NOMO-1 (cell line): Measurements from ENCODE around the gene IFFO2.
"Not testable (repeated sequence)": the region's sequence is repeated elsewhere in the genome, so short reads cannot be mapped to it uniquely, and the experiment has no call there.

Source experiments
- DNase-seq, 2 experiments: peaks; one replicate each; lab custom pipeline; 2025; ENCODE audit not compliant: unreplicated experiment in 2 of 2; lab: John Stamatoyannopoulos, UW

Gene IFFO2

DNA sequence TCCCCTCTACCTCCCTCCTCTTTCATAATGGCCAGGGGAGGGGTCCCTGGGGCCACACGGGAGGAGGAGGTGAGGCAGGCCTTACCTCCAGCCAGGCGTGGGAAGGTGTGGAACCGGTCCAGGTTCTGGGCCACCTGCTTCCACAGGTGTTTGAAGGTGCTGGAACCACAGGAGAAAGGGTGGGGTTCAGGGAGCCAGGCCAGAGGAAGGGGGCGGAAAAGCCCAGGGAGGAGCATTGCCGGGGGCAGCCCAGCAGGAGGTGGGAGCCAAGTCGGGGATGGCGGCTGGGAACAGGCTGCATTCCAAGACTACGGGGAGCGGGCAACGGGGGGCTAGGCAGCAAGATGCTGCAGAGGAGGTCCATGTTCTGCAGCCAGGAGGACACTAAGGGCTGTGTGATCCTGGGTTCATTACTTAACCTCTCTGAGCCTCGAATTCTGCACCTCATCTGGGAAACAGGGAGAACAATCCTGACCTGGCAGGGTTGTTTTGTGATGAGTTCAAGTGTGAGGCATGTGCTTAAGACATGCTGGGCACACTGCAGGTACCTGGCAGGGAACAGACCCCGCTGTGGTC, 77.2 kb downstream of the IFFO2 start:
- no peak for DNase-seq

DNA sequence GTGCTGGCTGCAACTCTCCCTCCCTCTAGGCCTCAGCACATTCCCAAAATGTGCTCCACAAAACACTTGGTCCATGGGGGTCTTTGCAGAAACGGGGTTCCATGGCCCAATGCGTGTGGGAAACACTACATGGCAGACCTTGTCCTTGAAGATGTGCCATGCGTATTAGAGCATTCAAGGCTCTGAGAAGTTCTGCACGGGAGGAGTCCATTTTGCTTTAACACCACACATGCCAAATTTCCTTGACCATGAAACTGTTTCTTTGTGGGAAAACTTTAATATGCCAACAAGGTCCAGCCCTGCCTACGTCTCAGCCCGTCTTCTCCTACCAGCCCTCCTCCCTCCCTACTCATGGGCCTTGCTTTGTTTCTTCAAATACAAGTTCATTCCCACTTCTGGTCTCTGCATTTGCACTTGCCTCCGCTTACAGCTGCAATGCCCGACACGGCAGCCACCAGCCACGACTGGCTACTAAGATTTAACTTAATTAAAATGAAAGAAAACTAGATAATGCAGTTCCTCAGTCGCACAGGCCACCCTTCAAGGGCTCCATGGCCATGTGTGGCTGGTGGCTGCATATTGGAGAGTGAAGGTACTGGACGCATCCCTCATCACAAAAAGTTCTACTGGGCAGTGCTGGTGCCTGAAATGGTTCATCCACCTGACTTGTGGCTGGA, 77.8 kb downstream of the IFFO2 start:
- no peak for DNase-seq

DNA sequence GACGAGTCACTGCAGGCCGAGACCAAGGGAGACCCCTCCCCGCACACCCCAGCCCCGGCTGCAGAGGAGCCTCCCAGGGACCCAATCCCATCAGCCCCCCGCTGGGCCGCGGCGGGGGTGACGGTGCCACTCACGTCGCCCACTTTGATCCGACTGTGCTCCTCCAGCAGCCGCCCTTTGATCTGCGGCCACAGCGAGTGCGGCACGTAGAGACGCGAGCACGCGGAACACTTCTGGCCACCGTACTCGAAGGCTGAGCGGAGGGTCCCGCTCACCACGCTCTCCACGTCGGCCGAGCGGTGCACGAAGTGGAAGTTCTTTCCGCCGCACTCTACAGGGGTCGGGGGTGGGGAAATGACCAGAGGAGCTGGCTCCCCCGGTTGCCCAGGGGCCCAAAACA, 79.2 kb downstream of the IFFO2 start:
- DNase-seq: no peak

DNA sequence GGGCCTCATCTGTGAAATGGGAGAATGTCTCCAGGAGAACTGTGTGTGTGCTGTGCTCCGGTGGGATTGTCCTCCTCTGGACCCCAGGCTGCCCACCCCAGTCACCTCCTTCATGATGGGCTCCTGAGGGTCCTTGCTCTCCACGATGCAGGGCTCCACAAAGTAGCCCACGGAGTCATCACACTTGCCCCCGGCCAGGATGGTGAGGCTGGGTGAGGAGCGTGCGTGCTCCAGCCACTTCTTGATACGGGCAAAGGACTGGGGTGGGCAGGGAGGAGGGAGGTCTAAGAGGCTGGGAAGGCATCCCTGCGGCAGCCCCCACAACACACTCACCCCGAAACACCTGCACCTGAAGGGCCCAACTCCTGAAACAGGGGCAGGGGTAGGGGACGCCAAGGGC, 80.3 kb downstream of the IFFO2 start:
- DNase-seq: no peak

DNA sequence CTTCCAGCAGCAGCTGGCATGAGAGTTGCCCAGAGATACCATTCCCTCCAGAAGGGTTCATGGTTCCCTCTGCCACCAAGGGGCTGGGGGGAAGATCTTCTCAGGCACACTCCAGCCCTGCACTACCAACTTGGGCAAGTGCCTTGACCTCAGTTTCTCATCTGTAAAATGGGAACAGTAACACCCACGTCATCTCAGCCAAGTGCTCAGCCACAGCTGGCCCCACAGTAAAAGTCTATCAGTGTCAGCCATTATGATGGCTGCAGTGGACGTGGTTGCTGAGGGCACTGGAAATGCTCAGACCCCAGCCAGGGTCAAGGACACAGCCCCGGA, 80.7 kb downstream of the IFFO2 start:
- DNase-seq: no peak

DNA sequence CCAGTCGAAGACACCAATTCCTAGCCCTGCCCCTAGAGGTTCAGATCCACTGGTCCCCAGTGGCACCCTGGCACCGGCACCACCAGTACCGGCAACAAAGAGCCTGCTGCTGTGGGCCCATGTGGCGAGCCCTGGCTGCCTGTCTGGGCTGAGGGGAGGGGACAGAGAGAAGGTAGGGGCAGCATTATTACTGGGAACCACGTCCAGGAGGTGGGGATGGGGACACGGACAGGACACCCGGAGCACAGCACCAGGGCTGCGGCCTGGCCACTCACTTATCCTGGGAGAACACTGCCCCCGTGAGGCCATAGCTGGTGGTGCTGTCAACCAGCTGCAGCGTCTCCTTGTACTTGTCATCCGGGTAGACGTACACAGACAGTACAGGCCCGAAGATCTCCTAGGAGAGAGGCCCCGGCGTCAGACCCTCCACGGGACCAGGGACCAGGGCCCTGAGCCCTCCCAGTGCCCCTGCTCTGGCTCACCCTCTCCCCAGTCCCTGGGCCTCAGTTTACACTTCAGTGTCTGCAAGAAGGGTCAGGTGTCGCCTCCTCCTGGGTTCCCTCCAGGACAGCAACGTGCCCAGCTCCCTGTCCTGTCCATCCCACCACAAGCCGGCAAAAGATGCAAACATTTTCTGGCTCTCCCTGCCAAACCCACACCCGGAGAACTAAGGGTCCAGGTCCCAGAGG, 81.2 kb downstream of the IFFO2 start:
- peak in 1 of 2 experiments; percentile 32 for DNase-seq

DNA sequence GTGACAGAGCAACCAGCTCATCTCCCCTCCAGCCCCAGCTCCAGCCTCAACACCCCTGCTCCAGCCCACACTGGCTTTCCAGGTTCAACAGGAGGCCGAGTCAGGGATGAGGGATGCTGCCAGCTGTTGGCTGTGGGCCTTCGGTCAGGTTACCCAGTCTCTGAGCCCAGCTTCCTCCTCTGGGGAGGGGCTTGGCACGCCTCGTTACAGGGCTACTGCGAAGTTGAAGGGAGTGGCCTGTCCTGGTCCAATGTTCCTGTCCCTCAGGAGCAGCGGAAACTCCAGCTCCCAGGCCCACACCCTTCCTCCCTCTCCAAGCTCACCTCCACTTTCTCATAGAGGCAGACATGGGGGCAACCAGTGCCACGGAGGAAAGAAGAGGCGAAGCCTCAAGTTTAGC, 81.9 kb downstream of the IFFO2 start:
- no peak for DNase-seq

DNA sequence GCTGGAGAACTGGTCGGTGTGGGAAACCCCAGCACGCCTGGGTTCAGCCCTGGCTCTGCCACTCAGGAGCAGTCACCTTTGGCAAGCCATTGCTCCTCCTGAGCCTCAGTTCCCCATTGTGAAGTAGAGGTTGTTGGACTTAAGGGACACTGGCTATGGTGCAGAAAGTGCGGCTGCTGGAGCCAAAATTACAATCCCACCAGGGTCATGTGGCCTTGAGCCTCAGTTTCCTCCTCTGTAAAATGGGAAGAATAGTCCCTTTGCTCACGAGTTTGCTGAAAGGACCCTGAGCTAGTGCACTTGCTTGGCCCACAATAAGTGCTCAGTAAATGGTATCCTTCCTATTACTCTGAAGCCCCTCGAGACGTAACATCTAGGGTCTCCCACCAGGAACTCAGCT, 82.4 kb downstream of the IFFO2 start:
- no peak for DNase-seq

DNA sequence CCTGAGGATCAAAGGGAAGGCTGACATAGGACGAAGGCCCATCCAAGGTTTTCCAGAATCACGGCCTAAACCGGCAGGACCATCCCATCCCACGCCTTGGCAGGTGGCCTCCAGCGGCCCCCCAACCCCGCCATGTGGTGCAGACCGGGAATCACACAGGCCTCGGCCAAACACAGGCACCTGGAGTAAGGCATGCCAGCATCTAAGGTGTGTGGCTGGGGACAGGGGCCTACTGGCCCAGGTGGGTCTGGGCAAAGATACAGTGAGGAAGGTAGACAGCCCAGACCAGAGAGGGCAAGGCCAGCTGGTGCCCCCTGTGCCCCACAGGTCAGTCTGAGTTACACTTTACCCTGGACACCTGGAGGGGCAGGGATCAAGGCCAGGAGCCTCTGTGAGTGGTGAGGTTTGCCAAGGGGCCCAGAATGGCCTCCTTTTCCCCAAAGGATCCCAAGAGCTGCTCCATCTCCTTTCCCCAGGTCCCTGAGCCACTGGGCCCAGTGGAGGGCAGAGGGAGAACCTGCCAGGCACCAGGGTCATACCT, 84.3 kb downstream of the IFFO2 start:
- DNase-seq: no peak

DNA sequence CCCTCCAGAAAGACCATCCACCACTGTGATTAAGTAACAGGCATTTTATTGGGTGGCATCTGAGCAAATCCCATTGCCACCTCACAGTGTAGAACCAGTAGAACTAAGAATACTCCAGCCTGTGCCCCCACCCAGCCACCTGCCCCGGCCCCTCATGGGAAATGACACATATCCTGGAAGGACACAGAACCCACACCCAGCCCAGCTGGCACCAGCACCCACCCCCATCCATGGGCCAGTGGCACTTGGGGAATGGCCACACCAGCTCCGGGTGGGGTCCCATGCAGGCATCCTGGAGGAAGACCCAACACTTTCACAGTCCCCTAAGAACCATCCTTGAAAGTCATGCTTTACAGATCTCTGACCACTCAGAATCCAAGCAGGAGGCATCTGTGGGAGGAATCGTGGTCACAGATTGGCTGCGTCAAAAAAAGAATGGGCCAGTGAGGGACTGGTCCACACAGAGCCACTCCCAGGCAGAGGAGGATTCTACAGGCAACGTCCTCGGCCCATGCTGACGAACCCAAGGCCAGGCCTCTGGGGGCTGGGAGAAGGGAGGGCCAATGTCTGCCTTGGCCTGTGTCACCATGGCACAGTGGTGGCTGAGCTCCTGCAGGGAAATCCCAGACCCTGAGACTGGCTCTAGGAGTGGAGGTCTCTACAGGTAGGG, 84.9 kb downstream of the IFFO2 start:
- DNase-seq: no peak

DNA sequence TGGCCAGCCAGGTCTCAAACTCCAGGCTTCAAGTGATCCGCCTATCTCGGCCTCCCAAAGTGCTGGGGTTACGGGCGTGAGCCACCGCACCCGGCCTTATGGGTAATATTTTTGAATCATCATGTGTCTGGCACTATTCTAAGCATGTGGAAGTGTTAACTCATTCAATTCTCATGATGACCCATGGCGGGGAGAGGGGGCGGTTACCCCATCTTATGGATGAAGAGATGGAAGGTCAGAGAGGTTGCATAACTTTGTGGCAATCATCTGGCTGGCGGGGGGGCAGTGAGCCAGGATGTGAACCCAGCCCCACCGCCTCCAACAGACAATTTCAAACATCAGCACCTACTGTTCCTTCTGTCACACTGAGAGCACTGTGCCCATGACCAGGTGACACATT, 85.5 kb downstream of the IFFO2 start:
- no peak for DNase-seq

DNA sequence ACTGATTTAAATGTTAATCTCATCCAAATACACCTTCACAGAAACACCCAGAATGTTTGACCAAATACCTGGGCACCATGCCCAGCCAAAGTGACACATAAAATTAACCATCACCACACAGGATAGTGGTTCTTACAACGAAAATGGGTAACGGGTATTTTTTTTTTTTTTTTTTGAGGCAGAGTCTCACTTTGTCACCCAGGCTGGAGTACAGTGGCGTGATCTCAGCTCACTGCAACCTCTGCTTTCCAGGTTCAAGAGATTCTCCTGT, 85.9 kb downstream of the IFFO2 start:
- DNase-seq: not testable (repeated sequence)

DNA sequence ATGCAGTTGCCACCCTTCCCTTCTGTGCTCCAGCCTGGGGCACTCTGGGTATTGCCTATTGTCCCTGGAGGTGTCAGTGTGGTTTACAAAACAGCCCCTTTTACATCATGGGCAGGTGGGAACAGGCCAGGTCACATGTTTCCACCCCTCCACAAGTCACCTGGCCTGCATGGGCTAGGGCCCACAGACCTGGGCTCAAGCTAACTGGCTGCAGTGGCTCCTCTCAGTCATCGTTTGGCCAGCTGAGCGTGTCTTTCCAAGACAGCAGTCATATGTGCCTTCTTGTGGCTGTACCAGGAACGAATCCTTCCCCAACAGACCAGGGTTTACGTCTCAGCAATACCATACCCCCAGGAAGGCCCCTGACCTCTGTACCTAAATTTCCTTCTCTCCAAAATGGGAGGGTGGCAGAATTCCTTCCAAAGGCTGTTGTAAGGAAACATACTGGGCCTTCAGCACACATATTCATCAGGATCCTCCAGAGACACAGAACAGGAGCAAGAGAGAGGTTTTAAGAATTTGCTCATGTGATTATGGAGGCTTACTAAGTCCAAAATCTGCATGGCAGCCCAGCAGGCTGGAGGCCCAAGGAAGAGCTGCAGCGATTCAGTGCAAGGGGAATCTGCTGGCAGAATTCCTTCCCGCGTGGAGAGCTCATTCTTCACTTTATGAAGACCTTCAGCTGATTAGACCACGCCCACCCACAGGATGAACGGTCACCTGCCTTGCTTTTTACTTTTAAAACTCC, 86.5 kb downstream of the IFFO2 start:
- no peak for DNase-seq

DNA sequence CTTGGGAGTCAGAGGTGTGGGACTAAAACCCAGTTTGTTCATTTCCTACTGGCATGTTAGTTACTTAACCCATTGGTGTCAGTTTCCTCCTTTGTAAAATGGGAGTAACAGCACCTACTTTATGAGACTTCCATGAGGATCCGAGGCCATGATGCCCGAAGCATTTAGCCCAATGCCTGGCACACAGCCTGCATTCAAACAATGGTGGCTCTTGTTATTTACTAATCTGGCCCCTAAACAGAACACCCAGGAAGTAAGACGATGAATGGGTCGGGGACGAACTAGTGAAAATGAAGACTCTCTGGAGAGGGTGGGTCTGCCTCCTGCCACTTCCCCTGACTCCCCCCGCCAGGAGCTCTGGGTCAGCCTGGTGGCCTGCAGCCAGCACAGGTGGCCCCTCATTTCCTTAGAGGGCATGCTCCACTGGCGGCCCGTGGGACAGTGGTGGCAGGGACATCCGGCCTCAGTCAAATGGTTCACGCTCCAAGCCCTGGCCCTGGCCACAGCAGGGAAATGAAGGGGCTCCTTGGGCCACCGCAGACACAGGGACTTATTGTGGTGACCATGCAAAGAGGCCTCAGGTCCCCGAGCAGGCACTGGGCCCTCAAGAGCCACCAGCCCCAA, 87.6 kb downstream of the IFFO2 start:
- DNase-seq: no peak

DNA sequence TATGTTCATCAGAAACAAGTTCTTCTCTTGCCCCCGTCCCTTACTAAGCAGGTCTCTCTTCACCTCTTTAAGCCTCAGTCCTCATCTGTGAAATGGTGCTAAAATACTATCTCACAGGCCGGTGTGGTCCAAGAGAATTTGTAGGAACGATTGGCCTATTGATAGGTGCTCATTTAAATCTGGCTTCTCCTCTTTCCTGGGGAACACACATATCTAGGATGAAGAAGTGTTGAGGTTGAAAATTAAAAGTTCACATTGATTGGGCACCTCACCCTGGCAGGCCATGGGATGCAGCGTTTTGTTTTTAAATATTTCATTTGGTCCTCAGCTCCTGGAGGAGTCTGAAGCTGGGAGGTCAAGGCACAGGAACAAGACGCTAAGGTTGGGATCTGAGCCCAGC, 88.1 kb downstream of the IFFO2 start:
- no peak for DNase-seq

DNA sequence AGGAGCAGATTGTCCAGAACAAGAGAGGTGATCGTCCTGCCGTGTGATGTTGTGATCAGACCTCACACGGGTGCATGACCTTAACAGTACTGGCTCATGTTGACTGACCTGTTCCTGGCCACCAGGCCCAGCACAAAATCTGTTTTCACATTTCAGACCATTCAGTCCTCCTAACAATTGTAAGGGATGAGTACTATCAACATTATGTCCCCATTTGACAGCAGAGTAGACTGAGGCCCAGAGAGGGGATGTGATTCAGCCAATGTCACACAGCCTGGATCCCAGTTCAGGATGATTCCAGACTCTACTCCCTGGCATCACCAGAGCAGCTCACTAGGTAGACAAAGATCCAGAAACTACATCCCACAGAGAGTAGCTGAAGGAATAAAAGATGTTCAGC, 89.6 kb downstream of the IFFO2 start:
- no peak for DNase-seq

DNA sequence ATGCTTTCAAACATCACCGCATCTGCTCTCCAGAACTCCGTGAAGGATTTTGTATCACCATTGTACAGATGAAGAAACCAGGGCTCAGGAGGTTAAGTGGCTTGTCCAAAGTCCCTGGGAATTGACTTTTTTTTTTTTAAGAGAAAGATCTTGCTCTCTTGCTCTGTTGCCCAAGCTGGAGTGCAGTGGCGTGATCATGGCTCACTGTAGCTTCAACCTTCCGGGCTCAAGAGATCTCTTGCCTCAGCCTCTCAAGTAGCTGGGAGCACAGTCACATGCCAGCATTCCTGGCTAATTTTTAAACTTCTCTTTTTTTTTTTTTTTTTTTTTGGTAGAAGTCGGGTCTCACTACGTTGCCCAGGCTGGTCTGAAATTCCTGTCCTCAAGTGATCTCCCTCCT, 90.2 kb downstream of the IFFO2 start:
- no peak for DNase-seq

DNA sequence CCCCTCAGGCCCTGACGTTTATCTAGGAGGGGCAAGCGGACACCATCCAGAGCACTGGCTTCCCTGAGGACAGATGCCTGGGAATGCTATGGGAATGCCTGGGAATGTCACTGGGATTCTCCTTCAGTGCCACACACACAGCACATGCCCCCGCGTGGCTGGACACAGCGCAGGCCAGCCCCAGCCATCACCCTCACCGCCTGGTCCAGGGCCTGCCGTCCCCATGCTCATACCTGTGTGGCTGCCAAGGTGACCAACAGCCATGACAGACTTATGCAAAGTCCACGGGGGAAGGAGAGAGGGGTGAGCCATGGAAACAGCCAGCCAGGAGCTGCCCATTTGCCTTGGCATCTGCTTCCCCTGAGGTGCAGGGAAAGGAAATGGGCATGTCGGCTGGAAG, 91.3 kb downstream of the IFFO2 start:
- DNase-seq: no peak

DNA sequence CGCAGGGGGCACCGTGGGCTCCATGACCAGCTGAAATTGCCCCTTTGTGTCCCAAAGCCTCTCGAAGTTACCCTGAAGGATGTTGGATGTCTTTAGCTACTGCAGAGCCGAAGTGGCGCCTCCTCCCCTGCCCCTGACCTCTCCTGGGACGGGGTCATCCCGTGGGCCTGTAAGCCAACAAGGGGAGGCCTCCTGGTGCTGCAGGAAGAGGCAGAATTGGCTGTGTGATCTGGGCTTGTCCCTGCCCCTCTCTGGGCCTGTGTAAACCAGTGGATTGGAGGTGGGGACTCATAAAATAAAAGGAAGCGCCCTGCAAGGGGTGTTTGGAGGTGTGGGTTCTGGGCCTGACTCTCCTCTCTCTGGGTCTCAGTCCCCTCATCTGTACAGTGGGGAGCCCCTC, 94.9 kb downstream of the IFFO2 start:
- no peak for DNase-seq

DNA sequence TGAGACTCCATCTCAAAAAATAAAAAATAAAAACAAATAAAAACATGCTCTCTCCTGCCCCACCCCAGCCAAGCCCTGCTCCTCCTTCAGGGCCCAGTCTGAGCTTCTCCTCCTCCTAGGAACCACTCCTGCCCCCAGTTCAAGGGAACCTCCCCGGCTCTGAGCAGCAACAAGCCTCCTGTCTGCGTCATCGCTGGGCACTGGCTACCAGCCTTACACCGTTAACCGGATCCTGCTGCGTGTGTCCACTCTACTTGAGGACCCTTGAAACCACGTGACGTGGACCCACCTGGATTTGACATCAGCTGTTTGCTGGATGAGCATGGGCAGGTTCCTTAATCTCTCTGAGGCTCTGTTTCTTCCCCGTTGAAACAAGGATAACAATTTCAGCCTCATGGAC, 95.4 kb downstream of the IFFO2 start:
- DNase-seq: no peak

DNA sequence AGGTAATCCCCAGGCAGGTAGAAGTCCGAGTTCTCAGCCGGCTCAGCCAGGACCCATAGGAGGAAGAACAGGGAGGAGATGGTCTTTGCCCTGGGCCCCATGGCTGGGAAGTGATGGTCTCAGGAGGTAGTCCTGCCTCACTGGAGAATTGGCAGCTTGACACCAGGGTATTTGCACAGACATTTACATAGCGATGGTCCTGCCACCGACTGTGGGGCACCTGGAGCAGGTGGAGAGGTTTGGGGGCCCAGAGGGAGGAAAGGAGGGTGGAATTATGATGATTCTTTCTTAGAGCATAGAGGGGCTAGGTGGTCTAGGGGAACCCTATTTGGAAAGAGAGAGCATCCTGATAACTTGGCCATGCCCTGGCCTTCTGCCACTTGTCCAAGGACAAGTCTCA, 96.9 kb downstream of the IFFO2 start, which contains the start of gene TAS1R2:
TSS of gene TAS1R2 (minus strand) at position 101 of the 400 bp plus-strand sequence. CDS start at position 101, 0 bp downstream.
- no peak for DNase-seq
